PC-3 (cell line): ENCODE results near the gene NASP.

ENCODE experiments used
- EZH2 ChIP-seq: fragments of 300-600 bp; sonication (generic); IDR thresholded peaks from one replicate; pipeline ENCODE4 v1.6.1; 2017; ENCODE audit warnings: antibody characterized with exemption, mild to moderate bottlenecking, low read length; ENCODE audit not compliant: unreplicated experiment
- TF ChIP-seq, protein P1 (sequence below): fragments of 300-600 bp; sonication (generic); conservative IDR thresholded peaks from 2 replicates; pipeline ENCODE4 v1.5.1; 2017; ENCODE audit warnings: antibody characterized with exemption, low read depth, mild to moderate bottlenecking, low read length

DNA sequence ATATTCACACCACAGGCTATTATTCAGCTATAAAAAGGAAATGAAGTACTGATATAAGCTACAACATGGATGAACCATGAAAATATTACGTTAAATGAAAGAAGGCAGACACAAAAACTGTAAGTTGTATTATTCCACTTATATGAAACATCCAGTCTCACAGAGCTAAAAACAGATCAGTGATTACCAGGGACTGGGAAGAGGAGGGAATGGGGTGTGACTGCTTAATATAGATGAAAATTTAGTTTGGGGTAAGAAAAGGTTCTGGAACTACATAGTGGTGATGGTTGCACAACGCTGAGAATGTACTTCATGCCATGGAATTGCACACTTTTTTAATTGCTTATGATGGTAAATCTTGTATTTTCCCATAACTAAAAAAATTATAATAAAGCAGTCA, 83.0 kb downstream of the NASP start:
- TF ChIP-seq, protein P1, sequence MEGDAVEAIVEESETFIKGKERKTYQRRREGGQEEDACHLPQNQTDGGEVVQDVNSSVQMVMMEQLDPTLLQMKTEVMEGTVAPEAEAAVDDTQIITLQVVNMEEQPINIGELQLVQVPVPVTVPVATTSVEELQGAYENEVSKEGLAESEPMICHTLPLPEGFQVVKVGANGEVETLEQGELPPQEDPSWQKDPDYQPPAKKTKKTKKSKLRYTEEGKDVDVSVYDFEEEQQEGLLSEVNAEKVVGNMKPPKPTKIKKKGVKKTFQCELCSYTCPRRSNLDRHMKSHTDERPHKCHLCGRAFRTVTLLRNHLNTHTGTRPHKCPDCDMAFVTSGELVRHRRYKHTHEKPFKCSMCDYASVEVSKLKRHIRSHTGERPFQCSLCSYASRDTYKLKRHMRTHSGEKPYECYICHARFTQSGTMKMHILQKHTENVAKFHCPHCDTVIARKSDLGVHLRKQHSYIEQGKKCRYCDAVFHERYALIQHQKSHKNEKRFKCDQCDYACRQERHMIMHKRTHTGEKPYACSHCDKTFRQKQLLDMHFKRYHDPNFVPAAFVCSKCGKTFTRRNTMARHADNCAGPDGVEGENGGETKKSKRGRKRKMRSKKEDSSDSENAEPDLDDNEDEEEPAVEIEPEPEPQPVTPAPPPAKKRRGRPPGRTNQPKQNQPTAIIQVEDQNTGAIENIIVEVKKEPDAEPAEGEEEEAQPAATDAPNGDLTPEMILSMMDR: no peak
- TF ChIP-seq EZH2: no peak
